Transverse colon (tissue), 4 donors: ENCODE results near the gene SEC14L1. TPM values are rescaled to one million over a fixed set of nuclear protein-coding genes. Genes with fewer than 3 reads are reported as not detected.

ENCODE experiments used
- DNase-seq: peaks from one replicate; pipeline ENCODE4 v3.0.0-alpha.2; 2019
- H3K27ac ChIP-seq, 4 donors: fragments of 200-600 bp; sonication (generic); 2 replicates each; pipeline ENCODE4 v1.5.1; 2016 to 2018; ENCODE audit warnings: inconsistent platforms in 4 of 4
- H3K27me3 ChIP-seq: fragments of 200-600 bp; sonication (generic); 2 replicates; pipeline ENCODE4 v1.5.1; 2017; ENCODE audit warnings: inconsistent platforms
- H3K36me3 ChIP-seq, 4 donors: fragments of 200-600 bp; sonication (generic); 2 replicates each; pipeline ENCODE4 v1.5.1; 2017 to 2019; ENCODE audit warnings: inconsistent platforms in 4 of 4
- H3K4me1 ChIP-seq, 4 donors: fragments of 200-600 bp; sonication (generic); 2 replicates each; pipeline ENCODE4 v1.5.1; 2017 to 2020; ENCODE audit warnings: inconsistent platforms in 4 of 4
- H3K4me3 ChIP-seq, 4 donors: fragments of 200-600 bp; sonication (generic); 1 replicate in 1 of 4; 2 replicates in 3 of 4; pipeline versions ENCODE4 v1.5.1 to v1.6.1; 2017 to 2019; ENCODE audit warnings: inconsistent platforms in 4 of 4
- H3K9me3 ChIP-seq, 2 donors: fragments of 200-600 bp; sonication (generic); 2 replicates each; pipeline ENCODE4 v1.5.1; 2017 to 2019; ENCODE audit warnings: inconsistent platforms in 2 of 2
- EP300 ChIP-seq: sonication (generic); formaldehyde crosslinking; IDR thresholded peaks from one replicate; pipeline ENCODE4 v1.6.1; 2017; ENCODE audit warnings: antibody characterized with exemption, low read depth
- POLR2A ChIP-seq: fragments of 450-650 bp; IDR thresholded peaks from one replicate; pipeline ENCODE4 v1.6.1; 2016; ENCODE audit warnings: antibody characterized with exemption, mild to moderate bottlenecking, moderate library complexity
- POLR2AphosphoS5 ChIP-seq, 3 donors: sonication (generic); formaldehyde crosslinking; IDR thresholded peaks; one replicate each; pipeline ENCODE4 v1.6.1; 2016; ENCODE audit warnings: antibody characterized with exemption in 3 of 3
- WGBS, 2 donors: methylation state at CpG; one replicate each; pipeline ENCODE4 v1.1.5; 2018; ENCODE audit warnings: low coverage in 1 of 2; 5-methylcytosine and 5-hydroxymethylcytosine counted together
- in situ Hi-C, 4 donors: fragments of 200-750 bp; cut with MboI; loops; one replicate each; pipeline versions ENCODE4 v1.15.0 to v1.15.1; 2017; ENCODE audit warnings: low sequenced_read_pairs in 3 of 4, low pct_ligation_motif_present in 1 of 4, low pct_unique_long_range_greater_than_20kb in 1 of 4
- intact Hi-C: fragments of 100-400 bp; cut with DNase I; formaldehyde crosslinking; loops from one replicate; pipeline ENCODE4 v1.15.1; 2023; ENCODE audit warnings: low total_unique reads
- total RNA-seq, 4 donors: library from RNA; depleted of rRNA; stranded (reverse); fragments of >200 nt; gene quantifications; one replicate each; pipeline ENCODE4 v1.1.0, GENCODE V29; 2016
- TF ChIP-seq, protein P1 (sequence below), 5 experiments: fragments of 200-600 bp in 3 of 5; fragments of 450-650 bp in 2 of 5; sonication (generic) in 3 of 5; IDR thresholded peaks; 1 replicate in 2 of 5; 2 replicates in 3 of 5; pipeline ENCODE4 v1.5.1; 2016 to 2017; ENCODE audit warnings: antibody characterized with exemption in 5 of 5, inconsistent platforms in 3 of 5, mild to moderate bottlenecking in 2 of 5, moderate library complexity in 1 of 5

SEC14L1 gene
- total RNA-seq, 4 donors from 2014 or later = 16.8 to 34.6 (median 23.8) TPM

DNA sequence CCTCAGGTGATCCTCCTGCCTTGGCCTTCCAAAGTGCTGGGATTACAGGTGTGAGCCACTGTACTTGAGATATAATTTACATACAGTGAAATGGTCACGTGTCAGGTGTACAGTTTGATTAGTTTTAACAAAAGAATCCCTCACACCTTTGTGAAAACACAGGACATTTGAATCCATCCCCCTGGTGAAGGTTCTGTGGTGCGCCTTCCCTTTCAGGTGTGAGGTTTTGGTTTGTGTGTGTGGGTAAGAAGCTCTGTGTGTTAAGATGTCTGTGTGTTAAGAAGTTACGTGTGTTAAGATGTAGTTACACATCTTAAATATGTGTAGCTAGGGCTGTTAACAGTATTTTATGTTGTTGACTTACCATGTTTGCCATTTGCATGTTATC is 4.4 kb downstream of the SEC14L1 start:
- Histone ChIP-seq H3K27me3 (no peaks in the 10 kb centered on the region), H3K4me1 (peaks cover 10 to 42% (median 16%) of the 10 kb centered on the region in 4 donors), H3K36me3 (no peaks in the 10 kb centered on the region), H3K27ac (peak overlapping the region; percentile 61 to 99 (median 84)), H3K9me3 (no peaks in the 10 kb centered on the region), H3K4me3 (no peak overlapping the region)
- in situ Hi-C loops (no loop called here), intact Hi-C loops (no loop called here)
- no peak for DNase-seq
- WGBS, 2 donors = 71 to 81% methylated on average over 2 to 3 of the region's 3 CpGs
- TF ChIP-seq POLR2AphosphoS5 (IDR thresholded peaks at IDR 0.05) = no peak
- TF ChIP-seq, protein P1, sequence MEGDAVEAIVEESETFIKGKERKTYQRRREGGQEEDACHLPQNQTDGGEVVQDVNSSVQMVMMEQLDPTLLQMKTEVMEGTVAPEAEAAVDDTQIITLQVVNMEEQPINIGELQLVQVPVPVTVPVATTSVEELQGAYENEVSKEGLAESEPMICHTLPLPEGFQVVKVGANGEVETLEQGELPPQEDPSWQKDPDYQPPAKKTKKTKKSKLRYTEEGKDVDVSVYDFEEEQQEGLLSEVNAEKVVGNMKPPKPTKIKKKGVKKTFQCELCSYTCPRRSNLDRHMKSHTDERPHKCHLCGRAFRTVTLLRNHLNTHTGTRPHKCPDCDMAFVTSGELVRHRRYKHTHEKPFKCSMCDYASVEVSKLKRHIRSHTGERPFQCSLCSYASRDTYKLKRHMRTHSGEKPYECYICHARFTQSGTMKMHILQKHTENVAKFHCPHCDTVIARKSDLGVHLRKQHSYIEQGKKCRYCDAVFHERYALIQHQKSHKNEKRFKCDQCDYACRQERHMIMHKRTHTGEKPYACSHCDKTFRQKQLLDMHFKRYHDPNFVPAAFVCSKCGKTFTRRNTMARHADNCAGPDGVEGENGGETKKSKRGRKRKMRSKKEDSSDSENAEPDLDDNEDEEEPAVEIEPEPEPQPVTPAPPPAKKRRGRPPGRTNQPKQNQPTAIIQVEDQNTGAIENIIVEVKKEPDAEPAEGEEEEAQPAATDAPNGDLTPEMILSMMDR (IDR thresholded peaks at IDR 0.05) = no peak
- no peak for TF ChIP-seq EP300
- no peak for TF ChIP-seq POLR2A

- H3K4me3 ChIP-seq = no peak overlapping the region
- peak; percentile 67 for DNase-seq
- no peaks in the 10 kb centered on the region for H3K36me3 ChIP-seq
- no peaks in the 10 kb centered on the region for H3K27me3 ChIP-seq
- H3K4me1 ChIP-seq = peaks cover 10 to 42% (median 16%) of the 10 kb centered on the region in 4 donors
- TF ChIP-seq POLR2A (no peak), POLR2AphosphoS5 (IDR thresholded peaks at IDR 0.05) (peak in 1 of 3 donors; percentile 36)
- no peaks in the 10 kb centered on the region for H3K9me3 ChIP-seq
- intact Hi-C loops (no loop called here), in situ Hi-C loops (no loop called here)
- 40 to 42% methylated on average over 3 to 8 of the region's 8 CpGs for WGBS, 2 donors
- H3K27ac ChIP-seq = peak overlapping the region; percentile 61 to 99 (median 84)
These were observed 5.0 kb downstream of the SEC14L1 start for GRCh38 chr17:77145612-77146245.

DNA sequence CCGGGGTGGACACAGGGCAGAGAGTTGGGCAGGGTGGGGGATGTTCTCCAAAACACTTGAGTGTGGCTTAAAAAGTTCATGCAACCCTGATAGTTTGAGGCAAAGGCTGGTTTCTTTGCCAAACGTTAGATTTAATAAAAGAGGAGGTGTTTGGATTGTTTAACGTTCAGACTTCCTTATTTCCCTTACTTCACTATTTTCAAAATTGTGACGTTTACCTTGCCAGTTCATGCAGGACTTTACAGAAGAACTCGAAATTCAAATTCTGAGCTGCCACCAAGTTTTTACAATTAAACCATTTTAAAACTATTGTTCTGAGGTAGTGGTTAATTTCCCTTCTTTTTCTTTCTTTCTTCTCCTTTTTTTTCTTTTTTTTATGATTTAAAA is 5.5 kb downstream of the SEC14L1 start:
- Histone ChIP-seq H3K36me3 (no peaks in the 10 kb centered on the region), H3K4me3 (no peak overlapping the region), H3K27me3 (no peaks in the 10 kb centered on the region), H3K9me3 (no peaks in the 10 kb centered on the region), H3K4me1 (peaks cover 10 to 42% (median 16%) of the 10 kb centered on the region in 4 donors), H3K27ac (peak overlapping the region; percentile 61 to 99 (median 84))
- WGBS, 2 donors = 39 to 42% methylated on average over 3 to 5 of the region's 5 CpGs
- in situ Hi-C loops (no loop called here), intact Hi-C loops (no loop called here)
- no peak for TF ChIP-seq POLR2A
- TF ChIP-seq EP300 = no peak
- TF ChIP-seq POLR2AphosphoS5 (IDR thresholded peaks at IDR 0.05) = no peak
- TF ChIP-seq, protein P1 (IDR thresholded peaks at IDR 0.05) = no peak
- no peak for DNase-seq

GRCh38 chr17:77146882-77147281 is 6.1 kb downstream of the SEC14L1 start:
- DNase-seq = peak; percentile 72
- WGBS, 2 donors = 46% methylated on average over 15 to 17 of the region's 17 CpGs
- Histone ChIP-seq H3K27ac (peak overlapping the region; percentile 3 to 99 (median 78)), H3K36me3 (no peaks in the 10 kb centered on the region), H3K9me3 (no peaks in the 10 kb centered on the region), H3K4me3 (no peak overlapping the region), H3K4me1 (peaks cover 10 to 38% (median 14%) of the 10 kb centered on the region in 4 donors), H3K27me3 (no peaks in the 10 kb centered on the region)
- TF ChIP-seq, protein P1 (IDR thresholded peaks at IDR 0.05) = peak in 2 of 5 experiments; percentile 12 to 15
- TF ChIP-seq EP300 = no peak
- TF ChIP-seq POLR2AphosphoS5 (IDR thresholded peaks at IDR 0.05) = peak in 1 of 3 donors; percentile 16
- in situ Hi-C loops = no loop called here
- intact Hi-C loops = no loop called here
